ENCODE measurements around the gene RIMBP2. TPM values are rescaled to one million over a fixed set of nuclear protein-coding genes. Genes with fewer than 3 reads are reported as not detected.
"Not testable (repeated sequence)": the region's sequence is repeated elsewhere in the genome, so short reads cannot be mapped to it uniquely, and the experiment has no call there.

Gene RIMBP2, protein sequence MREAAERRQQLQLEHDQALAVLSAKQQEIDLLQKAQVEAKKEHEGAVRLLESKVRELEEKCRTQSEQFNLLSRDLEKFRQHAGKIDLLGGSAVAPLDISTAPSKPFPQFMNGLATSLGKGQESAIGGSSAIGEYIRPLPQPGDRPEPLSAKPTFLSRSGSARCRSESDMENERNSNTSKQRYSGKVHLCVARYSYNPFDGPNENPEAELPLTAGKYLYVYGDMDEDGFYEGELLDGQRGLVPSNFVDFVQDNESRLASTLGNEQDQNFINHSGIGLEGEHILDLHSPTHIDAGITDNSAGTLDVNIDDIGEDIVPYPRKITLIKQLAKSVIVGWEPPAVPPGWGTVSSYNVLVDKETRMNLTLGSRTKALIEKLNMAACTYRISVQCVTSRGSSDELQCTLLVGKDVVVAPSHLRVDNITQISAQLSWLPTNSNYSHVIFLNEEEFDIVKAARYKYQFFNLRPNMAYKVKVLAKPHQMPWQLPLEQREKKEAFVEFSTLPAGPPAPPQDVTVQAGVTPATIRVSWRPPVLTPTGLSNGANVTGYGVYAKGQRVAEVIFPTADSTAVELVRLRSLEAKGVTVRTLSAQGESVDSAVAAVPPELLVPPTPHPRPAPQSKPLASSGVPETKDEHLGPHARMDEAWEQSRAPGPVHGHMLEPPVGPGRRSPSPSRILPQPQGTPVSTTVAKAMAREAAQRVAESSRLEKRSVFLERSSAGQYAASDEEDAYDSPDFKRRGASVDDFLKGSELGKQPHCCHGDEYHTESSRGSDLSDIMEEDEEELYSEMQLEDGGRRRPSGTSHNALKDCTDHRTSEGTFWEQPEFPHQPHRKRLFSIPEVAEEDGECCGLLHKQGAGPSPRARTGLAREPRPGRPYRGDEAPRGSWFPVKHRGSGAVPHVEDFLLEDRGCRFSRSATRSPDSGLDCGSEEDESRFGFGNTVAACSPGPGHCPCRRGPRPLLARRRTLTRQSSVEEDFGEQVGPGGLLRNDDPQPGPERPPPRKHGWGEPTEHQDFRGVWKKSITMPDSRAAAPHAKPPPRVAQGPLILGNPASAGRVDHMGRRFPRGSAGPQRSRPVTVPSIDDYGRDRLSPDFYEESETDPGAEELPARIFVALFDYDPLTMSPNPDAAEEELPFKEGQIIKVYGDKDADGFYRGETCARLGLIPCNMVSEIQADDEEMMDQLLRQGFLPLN (N-terminal part only)
- total RNA-seq (2.7 TPM), polyA plus RNA-seq (1.3 TPM)

DNA sequence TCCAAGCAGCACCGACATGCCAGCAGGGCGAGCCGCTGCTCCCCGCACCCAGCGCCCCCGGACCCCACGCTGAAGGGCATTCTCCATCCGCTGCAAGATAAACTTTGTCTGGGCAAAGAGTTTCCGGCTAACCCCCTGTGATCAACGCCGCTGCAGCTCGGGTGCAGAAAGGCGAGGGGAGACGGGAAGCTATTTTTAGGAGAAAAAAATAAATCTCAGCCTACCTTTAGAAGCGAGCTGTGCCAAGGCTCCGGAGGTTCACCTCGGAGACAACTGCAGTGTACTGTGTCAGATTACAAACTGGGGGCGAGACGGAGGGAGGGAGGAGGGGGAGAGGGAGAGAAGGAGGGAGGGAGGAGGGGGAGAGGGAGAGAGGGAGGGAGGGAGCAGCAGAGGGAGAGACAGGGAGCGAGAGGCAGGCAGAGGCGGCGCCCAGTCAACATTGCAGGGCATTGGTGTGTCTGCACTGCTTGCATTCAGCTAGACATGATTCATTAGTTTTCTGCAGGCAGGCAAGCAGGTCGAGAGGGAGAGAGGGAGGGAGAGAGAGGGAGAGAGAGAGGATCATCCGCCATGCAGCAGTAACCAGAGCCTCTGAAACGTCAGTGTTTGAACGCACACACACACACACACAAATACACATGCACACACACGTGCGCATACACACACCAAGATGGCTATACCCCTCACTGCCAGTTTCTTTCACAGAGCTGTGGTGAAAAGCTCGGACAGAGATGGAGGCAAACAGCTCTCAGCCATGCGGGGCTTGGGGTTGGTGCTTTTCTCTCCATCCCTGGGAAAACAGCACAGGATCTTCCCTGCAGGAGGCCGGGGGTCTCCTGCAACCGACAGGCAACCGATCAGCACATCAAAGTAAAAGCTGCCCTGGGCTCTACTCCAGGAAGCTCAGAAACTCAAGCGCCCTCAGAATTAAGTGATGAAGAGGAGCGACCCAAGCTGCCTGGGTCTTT, at the start of gene RIMBP2:
Gene RIMBP2 (minus strand): TSS at position 302 of the 971 bp plus-strand sequence. CDS start 237,286 bp downstream, outside the sequence.
- Histone ChIP-seq H3K36me3 (ENCODE audit: insufficient read depth) (no peaks in the 10 kb centered on the region), H3K27ac (ENCODE audit: low read depth) (no peak within 1 kb of the TSS), H3K4me1 (ENCODE audit: insufficient read depth) (no peaks in the 10 kb centered on the region), H3K4me3 (ENCODE audit: low read depth, low read length) (peak within 1 kb of the TSS; percentile 54)
- DNase-seq (ENCODE audit: extremely low spot score) = peak; percentile 61
- WGBS = under 1% methylated on average over 35 of the region's 35 CpGs

- Histone ChIP-seq H3K4me3 (ENCODE audit: low read depth, low read length) (no peak overlapping the region), H3K36me3 (ENCODE audit: insufficient read depth) (no peaks in the 10 kb centered on the region), H3K27ac (ENCODE audit: low read depth) (no peak overlapping the region), H3K4me1 (ENCODE audit: insufficient read depth) (no peaks in the 10 kb centered on the region)
- 91% methylated on average over 8 of the region's 8 CpGs for WGBS
- no peak for DNase-seq (ENCODE audit: extremely low spot score)
Measured at GRCh38 chr12:130765186-130765659, 49.1 kb upstream of the RIMBP2 start.

DNA sequence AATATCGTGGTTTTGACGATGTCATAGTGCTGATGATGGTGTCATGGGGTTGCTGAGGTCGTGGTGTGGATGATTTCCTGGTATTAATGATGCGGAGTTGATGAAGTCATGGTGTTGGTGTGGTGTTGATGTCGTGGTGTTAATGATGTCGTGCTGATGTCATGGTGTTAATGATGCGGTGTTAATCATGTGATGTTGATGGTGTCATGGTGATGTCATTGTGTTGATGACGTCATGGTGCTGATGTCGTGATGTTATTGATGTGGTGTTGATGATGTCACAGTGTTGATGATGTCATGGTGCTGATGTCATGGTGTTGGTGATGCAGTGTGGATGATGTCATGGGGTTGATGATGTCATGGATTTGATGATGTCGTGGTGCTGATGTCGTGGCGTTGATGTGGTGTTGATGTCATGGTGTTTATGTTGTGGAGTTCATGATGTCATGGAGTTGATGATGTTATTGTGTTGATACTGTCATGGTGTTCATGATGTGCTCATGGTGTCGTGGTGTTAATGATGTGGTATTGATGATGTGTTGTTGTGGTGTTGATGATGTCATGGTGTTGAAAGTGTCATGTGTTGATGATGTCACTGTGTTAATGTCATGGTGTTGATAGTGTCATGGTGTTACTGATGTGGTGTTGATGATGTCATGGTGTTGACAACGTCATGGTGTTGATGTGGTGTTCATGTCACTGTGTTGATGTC, 48.5 kb upstream of the RIMBP2 start:
- 76% methylated on average over 14 of the region's 14 CpGs for WGBS
- DNase-seq (ENCODE audit: extremely low spot score) = no peak
- H3K36me3 ChIP-seq (ENCODE audit: insufficient read depth) = no peaks in the 10 kb centered on the region

GRCh38 chr12:130764073-130764472, 48.0 kb upstream of the RIMBP2 start:
- Histone ChIP-seq H3K4me3 (ENCODE audit: low read depth, low read length) (no peak overlapping the region), H3K36me3 (ENCODE audit: insufficient read depth) (no peaks in the 10 kb centered on the region), H3K27ac (ENCODE audit: low read depth) (no peak overlapping the region), H3K4me1 (ENCODE audit: insufficient read depth) (no peaks in the 10 kb centered on the region)
- 94% methylated on average over 4 of the region's 4 CpGs for WGBS
- no peak for DNase-seq (ENCODE audit: extremely low spot score)

More for the DNA sequence above, 48.5 kb upstream of the RIMBP2 start:
- H3K4me3 ChIP-seq (ENCODE audit: low read depth, low read length) = no peak overlapping the region
- H3K27ac ChIP-seq (ENCODE audit: low read depth) = no peak overlapping the region
- H3K4me1 ChIP-seq (ENCODE audit: insufficient read depth) = no peaks in the 10 kb centered on the region

GRCh38 chr12:130762319-130762675, 46.2 kb upstream of the RIMBP2 start:
- Histone ChIP-seq H3K36me3 (ENCODE audit: insufficient read depth) (no peaks in the 10 kb centered on the region), H3K4me1 (ENCODE audit: insufficient read depth) (no peaks in the 10 kb centered on the region), H3K4me3 (ENCODE audit: low read depth, low read length) (no peak overlapping the region), H3K27ac (ENCODE audit: low read depth) (no peak overlapping the region)
- DNase-seq (ENCODE audit: extremely low spot score) = no peak
- WGBS = 58% methylated on average over 10 of the region's 10 CpGs

- WGBS = 33% methylated on average over 29 of the region's 29 CpGs
- no peak for DNase-seq (ENCODE audit: extremely low spot score)
- Histone ChIP-seq H3K4me3 (ENCODE audit: low read depth, low read length) (no peak overlapping the region), H3K4me1 (ENCODE audit: insufficient read depth) (no peaks in the 10 kb centered on the region), H3K27ac (ENCODE audit: low read depth) (no peak overlapping the region), H3K36me3 (ENCODE audit: insufficient read depth) (no peaks in the 10 kb centered on the region)
Measured at GRCh38 chr12:130761537-130762318, 45.6 kb upstream of the RIMBP2 start.

DNA sequence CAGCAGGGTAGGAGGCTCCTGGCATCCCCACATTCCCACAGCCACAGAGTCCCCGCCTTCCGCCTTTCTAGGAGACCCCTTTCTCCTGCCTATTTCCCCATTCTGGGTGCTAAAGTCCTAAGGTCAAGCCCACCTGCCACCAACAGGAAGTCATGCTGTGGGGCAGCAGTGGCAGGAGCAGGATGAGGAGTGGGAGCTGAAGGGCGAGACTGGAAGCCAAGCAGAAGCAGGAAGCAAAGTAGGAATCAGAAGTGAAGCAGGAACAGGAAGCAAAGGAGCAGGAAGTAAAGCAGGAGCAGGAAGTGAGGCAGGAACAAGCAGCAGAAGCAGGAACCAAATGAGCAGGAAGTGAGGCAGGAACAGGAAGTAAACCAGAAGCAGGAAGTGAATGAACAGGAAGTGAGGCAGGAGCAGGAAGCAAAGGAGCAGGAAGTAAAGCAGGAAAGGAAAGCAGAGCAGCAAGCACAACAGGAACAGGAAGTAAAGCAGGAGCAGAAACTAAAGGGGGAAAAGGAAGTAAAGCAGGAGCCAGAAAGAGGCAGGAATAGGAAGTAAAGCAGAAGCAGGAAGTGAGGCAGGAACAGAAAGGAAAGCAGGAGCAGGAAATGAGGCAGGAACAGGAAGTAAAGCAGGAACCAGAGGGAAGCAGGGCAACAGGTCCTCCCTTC, 38.3 kb upstream of the RIMBP2 start:
- DNase-seq (ENCODE audit: extremely low spot score) = no peak
- 89% methylated on average over 3 of the region's 3 CpGs for WGBS
- H3K4me1 ChIP-seq (ENCODE audit: insufficient read depth) = no peaks in the 10 kb centered on the region
- no peak overlapping the region for H3K27ac ChIP-seq (ENCODE audit: low read depth)
- no peaks in the 10 kb centered on the region for H3K36me3 ChIP-seq (ENCODE audit: insufficient read depth)
- no peak overlapping the region for H3K4me3 ChIP-seq (ENCODE audit: low read depth, low read length)

DNA sequence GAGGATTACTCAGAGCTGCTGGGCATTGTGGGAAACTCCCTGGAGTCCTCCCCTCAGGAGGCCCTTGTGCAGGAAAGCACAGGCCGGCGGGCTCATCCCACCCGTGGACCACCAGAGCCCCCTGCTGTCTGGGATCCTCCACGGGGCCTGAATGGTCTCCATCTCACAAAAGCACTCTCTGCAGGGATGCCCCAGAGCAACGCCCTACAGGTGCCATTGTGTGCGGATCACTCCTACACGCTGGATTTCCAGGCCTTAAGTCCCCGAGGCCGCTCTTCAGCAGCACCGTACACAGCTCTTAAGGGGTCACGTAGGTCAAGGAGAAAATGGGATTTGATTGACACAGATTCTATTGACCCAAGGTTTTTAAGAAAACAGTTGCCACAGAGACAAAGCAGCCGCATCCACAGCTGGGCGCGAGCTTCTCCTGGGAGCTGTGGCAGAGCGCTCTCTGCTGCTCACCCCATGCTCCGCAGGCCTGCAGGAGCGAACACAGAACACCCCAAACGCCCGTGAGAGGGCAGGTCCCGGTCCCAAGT, 36.7 kb upstream of the RIMBP2 start:
- 58% methylated on average over 20 of the region's 20 CpGs for WGBS
- DNase-seq (ENCODE audit: extremely low spot score) = no peak
- no peak overlapping the region for H3K4me3 ChIP-seq (ENCODE audit: low read depth, low read length)

GRCh38 chr12:130752037-130752436, 35.9 kb upstream of the RIMBP2 start:
- H3K27ac ChIP-seq (ENCODE audit: low read depth); DNase-seq (ENCODE audit: extremely low spot score); H3K4me3 ChIP-seq (ENCODE audit: low read depth, low read length); H3K36me3 ChIP-seq (ENCODE audit: insufficient read depth); H3K4me1 ChIP-seq (ENCODE audit: insufficient read depth): not testable (repeated sequence)
- WGBS = 91% methylated on average over 11 of the region's 11 CpGs

More for the DNA sequence above, 36.7 kb upstream of the RIMBP2 start:
- H3K4me1 ChIP-seq (ENCODE audit: insufficient read depth) = no peaks in the 10 kb centered on the region
- H3K36me3 ChIP-seq (ENCODE audit: insufficient read depth) = no peaks in the 10 kb centered on the region
- no peak overlapping the region for H3K27ac ChIP-seq (ENCODE audit: low read depth)

DNA sequence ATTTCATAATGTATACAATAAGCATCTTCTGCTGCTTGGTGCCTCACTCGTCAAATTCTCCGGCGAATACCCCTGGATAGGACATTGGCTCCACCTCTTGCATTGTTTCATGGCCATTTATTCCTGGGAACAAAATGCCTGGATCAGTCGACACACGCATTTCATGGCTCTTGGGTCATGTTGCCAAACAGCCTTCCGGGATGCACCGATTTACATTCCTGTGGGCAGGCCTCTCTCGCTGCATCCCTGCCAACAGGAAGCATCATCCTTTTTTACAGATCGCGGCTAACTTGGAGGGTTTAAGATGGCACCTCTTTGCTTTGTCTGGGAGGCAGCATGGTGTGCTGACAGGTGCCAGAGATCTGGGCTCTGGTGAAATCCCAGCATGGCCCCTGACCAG, 32.7 kb upstream of the RIMBP2 start:
- WGBS = 58% methylated on average over 10 of the region's 10 CpGs
- Histone ChIP-seq H3K4me3 (ENCODE audit: low read depth, low read length) (no peak overlapping the region), H3K4me1 (ENCODE audit: insufficient read depth) (no peaks in the 10 kb centered on the region), H3K36me3 (ENCODE audit: insufficient read depth) (no peaks in the 10 kb centered on the region), H3K27ac (ENCODE audit: low read depth) (no peak overlapping the region)
- DNase-seq (ENCODE audit: extremely low spot score) = no peak

Data from urinary bladder (tissue), 4 donors.